ENCODE data around the gene PCOLCE2.

- no peak for TF ChIP-seq POLR2A (IDR thresholded peaks at IDR 0.05; ENCODE audit: low read length)
- TF ChIP-seq GATA1 (IDR thresholded peaks at IDR 0.05; ENCODE audit: low read depth, low read length), result no peak
These were observed 80.6 kb downstream of the PCOLCE2 start for GRCh38 chr3:142808103-142808917.

All from erythroblast (primary cell).